ENCODE results near the gene PPP4R1.

Gene PPP4R1

DNA sequence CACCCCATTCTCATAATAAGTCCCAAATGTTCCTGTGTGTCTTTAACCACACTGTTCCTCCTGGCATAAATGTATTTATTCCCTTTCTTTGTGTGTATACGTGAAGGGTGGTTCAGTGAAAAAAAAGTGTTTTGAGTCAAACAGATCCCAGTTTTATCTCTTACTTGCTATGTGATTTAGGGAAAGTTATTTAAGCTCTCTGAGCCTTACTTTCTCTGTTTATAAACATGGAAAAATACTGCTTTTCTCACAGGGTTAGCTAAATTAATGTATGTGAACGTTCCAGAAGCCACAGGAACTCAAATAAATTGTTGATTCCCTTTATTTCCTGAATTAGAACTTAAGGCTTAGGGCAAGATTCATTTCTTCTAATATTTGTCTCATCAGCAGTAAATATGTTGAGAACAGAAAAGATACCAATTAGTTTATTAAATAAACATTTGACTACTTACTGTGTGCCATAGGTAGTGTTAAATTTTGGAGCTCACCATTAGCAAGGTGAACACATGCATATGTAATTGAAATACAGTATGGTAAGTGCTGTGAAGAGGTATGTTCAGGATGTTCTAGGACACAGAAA is 105.8 kb downstream of the PPP4R1 start:
- TF ChIP-seq SUZ12 (IDR thresholded peaks at IDR 0.05; ENCODE audit: extremely low read depth, insufficient read depth, insufficient read length): no peak
- TF ChIP-seq YY1 (IDR thresholded peaks at IDR 0.05; ENCODE audit: insufficient read depth, insufficient read length): no peak
- no peak for TF ChIP-seq ZNF274 (IDR thresholded peaks at IDR 0.05; ENCODE audit: low read depth, low read length)
- no peak for DNase-seq (ENCODE audit: low read depth, low spot score)
- Histone ChIP-seq H3K36me3 (ENCODE audit: insufficient read depth, insufficient read length, low read length) (no peaks in the 10 kb centered on the region), H3K4me1 (ENCODE audit: insufficient read depth, insufficient read length) (no peaks in the 10 kb centered on the region), H3K9ac (ENCODE audit: insufficient read length, low read depth) (no peak overlapping the region), H3K4me3 (ENCODE audit: insufficient read length, low read depth) (no peak overlapping the region), H3K27me3 (ENCODE audit: insufficient read depth, insufficient read length) (no peaks in the 10 kb centered on the region), H3K9me3 (ENCODE audit: insufficient read depth, low read length) (no peaks in the 10 kb centered on the region; the same call in 1 of the 2 replicates)

DNA sequence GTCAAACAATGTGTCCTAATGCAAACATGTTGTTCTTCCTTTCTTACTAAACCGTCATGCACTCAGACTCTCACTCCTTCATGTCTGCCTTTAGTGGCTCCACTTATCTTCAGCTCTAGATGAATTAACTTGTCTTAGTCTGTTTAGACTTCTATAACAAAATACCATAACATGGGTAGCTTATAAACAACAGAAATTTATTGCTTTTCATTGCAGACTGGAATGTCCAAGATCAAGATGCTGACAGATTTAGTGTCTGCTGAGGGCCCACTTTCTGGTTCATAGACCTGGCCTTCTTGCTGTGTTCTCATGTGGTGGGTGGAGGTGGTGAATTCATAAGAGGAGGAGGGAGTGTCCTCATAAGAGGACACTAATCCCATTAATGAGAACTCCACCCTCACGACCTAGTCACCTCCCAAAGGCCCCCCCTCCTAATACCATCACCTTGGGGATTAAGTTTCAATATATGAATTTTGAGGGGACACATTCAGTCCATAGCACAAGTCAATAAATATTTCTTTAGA is 106.7 kb downstream of the PPP4R1 start:
- H3K9ac ChIP-seq (ENCODE audit: insufficient read length, low read depth): no peak overlapping the region
- H3K27me3 ChIP-seq (ENCODE audit: insufficient read depth, insufficient read length): no peaks in the 10 kb centered on the region
- H3K4me3 ChIP-seq (ENCODE audit: insufficient read length, low read depth): no peak overlapping the region
- H3K9me3 ChIP-seq (ENCODE audit: insufficient read depth, low read length): peaks cover 5% of the 10 kb centered on the region
- no peak for DNase-seq (ENCODE audit: low read depth, low spot score)
- TF ChIP-seq YY1 (IDR thresholded peaks at IDR 0.05; ENCODE audit: insufficient read depth, insufficient read length): no peak
- TF ChIP-seq ZNF274 (IDR thresholded peaks at IDR 0.05; ENCODE audit: low read depth, low read length): no peak
- TF ChIP-seq SUZ12 (IDR thresholded peaks at IDR 0.05; ENCODE audit: extremely low read depth, insufficient read depth, insufficient read length): no peak
- no peaks in the 10 kb centered on the region for H3K36me3 ChIP-seq (ENCODE audit: insufficient read depth, insufficient read length, low read length)
- H3K4me1 ChIP-seq (ENCODE audit: insufficient read depth, insufficient read length): no peaks in the 10 kb centered on the region

- H3K4me3 ChIP-seq (ENCODE audit: insufficient read length, low read depth): no peak overlapping the region
Measured at GRCh38 chr18:9506046-9506792, 108.1 kb downstream of the PPP4R1 start.

More at GRCh38 chr18:9506046-9506792, 108.1 kb downstream of the PPP4R1 start:
- TF ChIP-seq ZNF274 (IDR thresholded peaks at IDR 0.05; ENCODE audit: low read depth, low read length): no peak
- no peak for TF ChIP-seq YY1 (IDR thresholded peaks at IDR 0.05; ENCODE audit: insufficient read depth, insufficient read length)
- TF ChIP-seq SUZ12 (IDR thresholded peaks at IDR 0.05; ENCODE audit: extremely low read depth, insufficient read depth, insufficient read length): no peak
- Histone ChIP-seq H3K9me3 (ENCODE audit: insufficient read depth, low read length) (peaks cover 11% of the 10 kb centered on the region), H3K27me3 (ENCODE audit: insufficient read depth, insufficient read length) (no peaks in the 10 kb centered on the region), H3K9ac (ENCODE audit: insufficient read length, low read depth) (no peak overlapping the region), H3K36me3 (ENCODE audit: insufficient read depth, insufficient read length, low read length) (no peaks in the 10 kb centered on the region), H3K4me1 (ENCODE audit: insufficient read depth, insufficient read length) (no peaks in the 10 kb centered on the region)
- no peak for DNase-seq (ENCODE audit: low read depth, low spot score)
